GM19023 (cell line): ENCODE results near the gene PACRG.

Source experiments
- ATAC-seq: cut with Tn5 transposase; IDR thresholded peaks from one replicate; pipeline ENCODE4 v1.9.1; 2021; ENCODE audit warnings: mild to moderate bottlenecking, moderate library complexity; ENCODE audit not compliant: unreplicated experiment

The PACRG gene

DNA sequence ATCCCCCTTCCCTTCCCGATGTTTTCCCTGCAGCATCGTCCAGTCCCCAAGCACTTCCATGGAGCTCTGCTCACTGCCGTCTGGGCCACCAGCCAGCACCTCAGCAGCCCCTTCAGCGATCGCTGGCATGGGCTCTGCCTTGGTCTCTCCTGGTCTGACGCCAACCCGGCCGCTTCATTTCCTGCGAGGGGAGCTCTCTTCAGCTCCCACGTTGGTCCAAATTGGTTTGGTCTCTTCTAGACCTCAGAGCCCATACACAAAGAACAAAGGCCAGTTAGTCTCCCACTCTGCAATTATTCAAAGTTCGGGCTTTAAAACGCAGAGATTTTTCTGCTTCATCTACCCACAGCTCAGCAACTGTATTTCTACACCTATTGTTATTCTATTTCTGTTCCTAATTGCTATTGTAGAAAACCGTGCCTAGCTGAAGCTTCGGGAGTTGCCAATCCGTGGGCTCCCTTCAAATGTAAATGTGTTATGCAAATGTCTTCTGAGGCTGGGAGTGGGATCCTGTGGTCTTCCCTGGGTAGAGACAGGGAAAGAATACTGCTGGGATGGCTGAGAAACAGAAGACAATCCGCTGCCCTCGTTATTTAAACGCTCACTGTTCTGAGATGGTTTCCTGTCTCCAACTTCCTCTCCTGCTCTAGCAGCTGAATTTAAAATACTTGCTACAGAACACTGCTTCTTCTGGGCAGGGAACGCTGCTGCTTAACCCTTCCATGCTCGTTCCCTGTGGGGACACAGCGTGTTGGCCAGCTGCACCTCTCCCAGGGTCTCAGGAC lies 532.5 kb downstream of the PACRG start:
- no peak for ATAC-seq

DNA sequence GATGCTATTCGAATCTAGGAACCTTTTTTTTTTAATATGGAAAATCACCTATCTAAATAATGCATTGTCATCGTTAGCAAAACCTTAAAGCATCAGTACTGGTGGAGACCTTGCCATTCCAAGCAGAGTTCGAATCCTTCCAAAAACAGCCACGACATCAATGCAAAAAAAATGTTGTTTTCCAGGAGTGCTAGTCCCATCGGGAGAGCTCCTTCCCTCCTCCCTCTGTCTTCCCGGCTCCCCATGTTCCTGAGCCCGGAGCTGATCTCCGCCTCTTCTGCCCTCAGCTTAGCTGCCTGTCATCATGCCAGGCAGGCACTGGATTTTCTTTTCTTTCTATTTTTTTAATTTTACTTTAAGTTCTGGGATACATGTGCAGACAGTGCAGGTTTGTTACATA lies 533.1 kb downstream of the PACRG start:
- ATAC-seq, result no peak

DNA sequence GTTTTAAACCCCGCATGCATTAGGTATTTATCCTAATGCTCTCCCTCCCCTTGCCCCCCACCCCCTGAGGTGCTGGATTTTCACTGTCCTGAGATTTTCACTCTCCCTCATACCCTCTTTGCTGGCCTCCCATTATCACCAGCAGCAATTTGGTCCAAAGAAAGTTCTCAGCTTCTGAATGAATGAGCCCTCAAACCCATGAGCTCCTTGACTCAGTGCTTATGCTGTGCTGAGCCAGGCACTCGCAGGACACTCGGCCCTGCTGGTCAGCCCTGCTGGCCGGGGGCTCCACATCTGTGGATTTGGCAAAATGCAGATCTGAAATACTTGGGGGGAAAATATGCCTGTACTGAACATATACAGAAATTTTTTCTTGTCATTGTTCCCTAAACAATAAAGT lies 533.6 kb downstream of the PACRG start:
- ATAC-seq, result no peak

DNA sequence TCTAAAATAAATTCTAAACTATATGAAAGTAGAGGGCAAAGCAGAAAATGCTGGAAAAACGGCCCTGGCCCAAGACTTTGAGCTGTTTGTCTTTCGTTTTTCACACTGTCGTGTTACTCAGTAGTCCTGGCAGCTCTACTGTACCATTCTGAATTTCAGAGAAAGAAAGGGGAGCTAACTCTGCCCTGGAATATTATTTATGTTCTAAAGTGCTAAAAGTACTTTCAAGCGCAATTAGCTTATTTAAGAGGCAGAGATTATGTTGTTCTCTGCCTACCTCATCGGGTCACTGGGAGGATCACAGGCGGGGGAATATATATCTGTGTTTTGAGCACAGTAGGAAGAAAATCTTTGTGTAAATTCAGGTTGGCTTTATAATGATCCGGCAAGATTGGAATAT lies 534.3 kb downstream of the PACRG start:
- ATAC-seq, result no peak

DNA sequence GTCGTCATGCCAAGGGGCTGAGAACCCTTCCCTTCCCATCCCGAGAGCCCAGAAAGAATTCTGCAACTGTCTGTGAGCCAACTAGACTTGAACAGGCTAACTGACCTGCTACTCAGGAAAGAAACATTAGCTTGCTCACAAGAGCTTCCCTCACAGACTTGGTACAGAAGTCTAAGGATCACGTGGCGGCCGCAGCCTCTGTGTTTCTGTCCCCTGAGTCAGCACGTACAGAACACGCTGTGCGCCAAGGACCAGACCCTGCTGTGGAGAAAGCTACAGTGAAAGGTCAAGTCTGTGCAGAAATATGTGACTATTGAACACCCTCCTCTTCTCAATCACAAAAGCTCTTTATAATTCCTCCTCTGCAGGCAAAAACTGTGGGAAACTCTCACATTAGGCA lies 535.4 kb downstream of the PACRG start:
- ATAC-seq, result no peak

DNA sequence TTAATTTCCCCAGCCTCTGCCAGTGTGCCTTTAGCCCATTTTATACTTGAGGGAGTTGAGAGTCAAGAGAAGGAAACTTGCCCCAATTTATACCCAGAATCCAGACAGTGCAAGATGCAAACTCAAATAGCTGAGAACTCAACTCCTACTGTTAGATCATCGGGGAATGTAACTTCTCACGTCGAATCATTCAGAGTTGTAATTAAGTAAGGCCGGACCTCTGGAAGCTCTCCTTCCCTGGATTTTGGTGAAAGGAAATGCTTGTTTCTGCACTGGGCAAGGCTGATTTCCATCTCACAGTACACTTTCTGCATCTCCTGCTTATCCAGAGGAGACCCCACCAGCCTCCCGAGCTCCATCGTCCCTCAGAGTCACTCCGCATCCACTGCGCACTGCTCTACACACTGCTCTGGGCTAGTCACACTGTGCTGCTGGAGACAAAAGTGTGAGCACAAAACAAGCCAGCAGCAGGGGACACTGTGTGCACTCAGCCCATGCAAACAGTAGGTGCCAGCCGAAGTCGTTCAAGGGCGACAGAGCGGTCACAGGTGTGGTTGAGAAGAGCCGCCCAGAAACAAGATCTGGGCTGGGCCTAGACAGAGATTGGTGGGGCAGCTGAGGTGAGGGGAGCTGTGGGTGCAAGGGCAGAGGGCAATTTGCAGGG lies 536.4 kb downstream of the PACRG start:
- no peak for ATAC-seq

DNA sequence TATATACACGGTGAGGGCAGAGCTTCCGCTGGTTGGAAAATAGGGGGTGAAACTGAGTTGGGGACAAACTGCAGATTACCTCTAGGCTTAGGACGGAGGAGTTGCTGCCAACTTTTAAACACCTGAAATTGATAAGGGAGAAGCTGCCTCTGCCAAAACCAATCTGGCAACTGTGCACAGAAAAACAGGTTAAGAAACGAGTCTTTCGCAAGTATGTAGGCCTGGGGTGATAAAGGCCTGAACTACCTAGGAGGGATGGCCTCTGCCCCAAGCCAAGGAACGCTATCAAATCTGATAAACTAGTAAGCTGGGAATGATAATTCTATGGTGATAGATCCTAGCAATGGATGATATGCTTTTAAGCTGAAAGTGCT lies 536.9 kb downstream of the PACRG start:
- no peak for ATAC-seq

DNA sequence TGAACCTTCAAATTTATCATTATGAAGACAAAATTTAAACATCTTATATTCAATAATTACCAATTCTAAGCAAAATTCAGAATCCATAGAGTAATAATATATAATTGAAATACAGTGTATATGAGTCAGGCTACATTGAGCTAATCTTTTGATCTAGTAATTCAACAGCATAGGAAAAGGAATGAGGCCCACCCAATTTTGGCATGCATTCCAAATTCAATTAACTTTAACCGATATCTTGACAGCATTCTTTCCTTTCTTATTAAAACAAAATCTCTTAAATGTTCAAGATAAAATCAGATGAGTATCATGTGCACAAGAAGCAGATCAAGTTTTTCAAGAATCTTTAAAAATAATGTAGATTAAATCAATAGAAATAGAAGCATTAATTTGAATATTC lies 553.9 kb downstream of the PACRG start:
- no peak for ATAC-seq

DNA sequence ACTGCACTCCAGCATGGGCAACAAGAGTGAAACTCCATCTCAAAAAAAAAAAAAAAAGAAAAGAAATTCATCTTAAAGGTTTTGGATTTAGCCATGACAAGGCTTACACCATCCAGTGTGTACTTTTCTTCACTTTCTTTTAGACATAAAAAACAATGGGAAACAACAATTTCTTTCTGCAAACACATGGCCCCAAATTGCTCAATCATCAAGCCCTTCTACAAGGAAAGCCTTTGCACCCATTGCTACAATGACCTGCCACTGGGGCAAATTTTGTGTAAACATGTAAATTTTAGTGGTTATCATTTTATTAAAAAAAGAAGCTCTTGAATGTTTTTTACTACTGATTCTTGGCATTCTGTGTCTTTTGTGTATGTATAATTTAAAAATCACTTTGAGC lies 554.9 kb downstream of the PACRG start:
- no peak for ATAC-seq

DNA sequence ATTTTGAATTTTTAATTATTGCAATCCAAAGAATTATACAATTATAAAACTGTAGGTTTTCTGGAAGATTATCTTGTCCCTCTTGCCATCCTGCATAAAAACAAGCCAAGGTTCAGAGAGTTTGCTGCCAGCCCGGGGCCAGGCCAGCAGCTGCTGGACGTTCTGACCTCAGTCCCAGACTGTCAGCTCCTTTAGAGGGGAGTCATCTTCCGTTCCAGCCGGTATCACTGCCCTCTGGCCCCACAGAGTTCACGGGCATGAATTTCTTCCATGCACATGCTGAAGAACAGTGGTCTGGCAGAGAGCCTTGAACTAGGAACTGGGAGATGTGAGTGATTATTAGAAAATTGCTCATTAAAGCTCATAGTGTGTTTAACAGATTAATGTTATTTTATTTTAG lies 556.4 kb downstream of the PACRG start:
- ATAC-seq, result no peak

DNA sequence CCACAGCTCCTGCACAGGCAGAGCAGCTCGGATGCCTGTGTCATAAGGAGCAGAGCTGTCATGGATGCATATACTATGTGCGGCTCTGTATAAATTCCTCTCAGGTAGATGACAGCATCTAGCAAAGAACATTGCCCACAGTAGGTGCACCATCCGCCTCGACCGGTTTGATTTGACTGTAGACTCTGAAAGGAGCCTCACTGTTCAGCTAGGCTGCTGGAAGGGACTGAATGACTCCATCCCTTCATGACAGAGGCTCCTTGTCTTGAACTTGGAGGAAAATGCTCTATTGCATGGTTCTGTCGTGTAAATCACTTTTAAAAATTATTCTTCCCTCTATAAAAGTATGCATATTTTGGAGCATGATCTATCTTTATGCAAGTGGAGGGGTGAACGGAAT lies 557.9 kb downstream of the PACRG start:
- ATAC-seq, result no peak

DNA sequence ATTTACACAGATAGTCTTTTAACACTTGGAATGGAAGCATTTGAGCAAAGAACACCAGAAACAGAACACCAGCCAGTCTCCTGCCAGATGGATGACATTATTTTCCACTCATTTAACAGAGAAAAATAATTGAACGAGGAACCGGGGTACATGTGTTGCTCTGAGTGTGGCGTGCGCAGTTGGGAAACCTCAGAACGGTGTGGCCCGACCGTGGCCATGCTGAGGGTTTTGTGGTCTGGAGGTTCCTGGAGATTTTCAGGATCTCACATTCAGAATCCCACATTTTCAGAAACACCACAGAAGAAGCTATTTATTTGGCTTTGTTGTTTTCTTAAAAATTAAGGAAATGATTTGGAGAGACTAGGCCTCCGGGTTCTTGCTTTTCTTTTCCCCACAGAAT lies 559.9 kb downstream of the PACRG start:
- ATAC-seq, result no peak

DNA sequence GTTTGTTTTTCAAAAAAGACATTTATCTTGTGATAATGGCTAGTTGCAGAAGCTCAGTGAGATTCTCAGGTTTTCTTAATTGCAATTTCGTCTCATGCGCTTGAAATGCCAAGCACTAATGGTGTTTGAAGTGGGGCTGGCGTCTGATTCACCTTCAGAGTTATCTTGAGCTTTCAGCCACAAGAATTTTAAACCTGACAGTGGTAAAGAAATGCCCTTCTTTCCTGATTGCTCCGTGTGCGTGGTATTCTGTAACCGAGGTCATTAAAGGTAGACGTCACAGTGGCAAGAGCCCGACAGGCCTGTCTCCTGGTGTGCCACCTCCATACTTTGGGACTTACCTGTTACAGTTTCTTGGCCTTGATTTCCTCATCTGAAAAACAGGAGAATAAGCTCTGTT lies 560.3 kb downstream of the PACRG start:
- ATAC-seq, result no peak

DNA sequence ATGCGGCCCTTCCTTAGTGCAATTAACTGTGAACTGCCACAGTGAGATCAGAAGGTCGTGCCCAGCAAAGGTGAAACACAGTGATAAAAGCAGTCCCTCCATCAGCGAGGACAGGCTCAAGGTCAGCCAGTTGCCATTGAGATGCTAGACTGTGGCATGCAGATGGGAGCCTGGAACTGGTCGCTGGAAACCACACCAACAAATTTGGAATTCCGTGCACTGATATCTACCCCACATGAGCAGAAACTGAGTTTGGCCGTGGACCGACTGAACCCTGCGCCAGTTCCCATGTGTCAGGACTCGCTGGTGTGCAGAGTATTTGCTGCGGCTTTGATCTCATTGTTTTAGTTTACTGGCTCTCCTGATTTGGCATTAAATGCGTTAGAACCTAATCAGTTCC lies 561.1 kb downstream of the PACRG start:
- no peak for ATAC-seq

DNA sequence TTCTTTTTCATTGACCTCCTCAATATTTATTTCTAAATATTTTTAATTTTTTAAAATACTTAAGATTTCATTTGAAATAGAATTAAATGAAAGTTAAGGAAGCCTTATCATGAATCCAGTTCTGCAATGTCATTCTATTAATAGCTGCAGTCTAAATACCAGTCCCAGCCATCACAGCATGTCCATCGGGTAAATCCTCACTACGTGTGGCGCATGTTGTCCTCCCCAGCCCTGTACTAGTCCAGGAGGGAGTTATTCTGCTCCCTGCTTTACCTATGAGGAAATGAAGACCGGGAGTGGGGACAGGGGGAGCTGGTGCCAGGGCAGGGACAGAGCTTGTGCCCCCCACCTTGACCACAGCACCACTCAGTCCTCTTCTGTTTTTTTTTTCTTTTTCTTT lies 561.7 kb downstream of the PACRG start:
- ATAC-seq, result no peak

DNA sequence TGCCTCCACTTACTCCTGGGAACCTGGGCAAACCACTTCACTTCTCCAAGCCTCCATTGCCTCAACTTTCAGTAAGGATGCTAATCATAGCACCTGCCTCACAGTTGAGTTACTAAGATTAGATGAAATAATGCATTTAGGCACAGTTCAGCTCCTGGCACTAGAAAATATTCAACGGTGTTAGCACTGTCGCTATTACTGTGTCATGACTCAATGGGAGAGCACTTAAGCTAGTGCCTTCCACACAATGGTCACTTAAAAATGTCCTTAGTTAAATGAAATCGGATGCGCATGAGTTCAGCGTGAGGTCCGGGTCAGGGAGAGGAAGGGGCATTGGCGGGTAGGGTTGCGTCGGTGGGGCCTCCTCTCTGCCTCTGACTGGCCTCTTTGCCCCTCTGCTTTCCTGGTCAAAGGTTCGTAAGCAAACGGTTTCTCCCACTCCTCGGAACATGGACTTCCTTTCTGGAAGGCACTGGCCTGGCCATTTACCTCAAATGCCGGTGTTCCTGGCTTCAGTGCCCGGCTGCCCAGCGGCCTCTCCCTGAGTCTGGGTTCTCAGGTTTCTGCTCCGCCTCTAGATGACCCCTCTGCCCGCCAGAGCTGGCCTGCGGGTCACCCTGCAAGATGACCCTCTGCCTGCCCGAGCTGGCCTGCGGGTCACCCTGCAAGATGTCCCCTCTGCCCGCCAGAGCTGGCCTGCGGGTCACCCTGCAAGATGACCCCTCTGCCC lies 562.9 kb downstream of the PACRG start:
- no peak for ATAC-seq

DNA sequence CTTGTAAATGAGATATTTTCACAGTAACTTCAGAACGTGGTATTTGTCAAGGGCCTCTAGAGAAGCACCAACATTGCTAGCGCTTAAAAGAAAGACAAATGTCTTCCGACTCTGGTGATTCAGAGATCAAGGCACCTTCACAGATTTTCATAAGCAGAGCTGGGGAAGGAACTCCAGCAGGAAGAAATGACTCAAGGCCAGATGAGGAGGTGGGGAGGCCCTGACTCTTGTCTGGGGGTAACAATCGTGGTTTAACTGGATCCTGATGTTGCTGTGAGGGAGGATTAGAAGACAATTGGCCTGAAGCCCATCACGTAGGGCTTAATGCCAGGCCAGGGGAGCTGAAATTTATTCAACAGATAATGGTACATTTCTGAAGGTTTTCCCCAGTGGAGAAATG lies 563.8 kb downstream of the PACRG start:
- no peak for ATAC-seq

DNA sequence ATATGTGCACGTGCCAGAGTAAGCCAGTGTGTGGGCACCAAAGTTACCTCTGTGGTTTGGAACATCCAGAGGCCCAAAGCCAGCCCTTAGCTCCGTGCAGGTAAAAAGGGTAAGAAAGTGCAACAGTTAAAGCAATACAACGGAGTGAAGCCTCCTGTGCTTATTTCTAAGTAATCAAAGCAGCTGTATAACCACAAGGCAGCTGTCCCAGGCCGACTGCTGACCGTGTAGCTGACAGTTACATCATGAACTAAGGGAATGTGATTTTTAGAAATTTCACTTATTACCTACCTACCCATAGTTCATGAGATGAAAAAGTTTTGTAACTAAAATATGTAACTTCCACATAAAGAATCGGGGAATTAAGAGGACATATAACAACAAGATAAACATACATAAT lies 565.5 kb downstream of the PACRG start:
- ATAC-seq, result no peak

DNA sequence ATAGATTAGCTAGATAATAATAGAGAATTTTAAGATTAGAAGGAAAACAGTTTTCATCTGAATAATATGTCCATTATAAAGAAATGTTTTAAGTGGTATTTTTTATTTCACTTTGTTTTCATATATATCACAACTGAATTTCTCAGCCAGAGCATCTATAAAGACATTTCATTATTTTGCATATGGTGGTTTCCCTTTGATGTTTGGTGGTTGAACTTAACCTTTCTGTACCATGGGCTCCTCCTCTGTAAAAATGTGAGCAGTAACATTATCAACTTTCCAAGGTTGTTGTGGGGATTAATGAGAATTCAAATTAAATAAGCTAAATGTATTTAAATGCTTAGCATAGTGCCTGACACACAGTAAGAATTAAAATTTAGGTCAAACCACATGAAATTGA lies 567.0 kb downstream of the PACRG start:
- ATAC-seq, result no peak

DNA sequence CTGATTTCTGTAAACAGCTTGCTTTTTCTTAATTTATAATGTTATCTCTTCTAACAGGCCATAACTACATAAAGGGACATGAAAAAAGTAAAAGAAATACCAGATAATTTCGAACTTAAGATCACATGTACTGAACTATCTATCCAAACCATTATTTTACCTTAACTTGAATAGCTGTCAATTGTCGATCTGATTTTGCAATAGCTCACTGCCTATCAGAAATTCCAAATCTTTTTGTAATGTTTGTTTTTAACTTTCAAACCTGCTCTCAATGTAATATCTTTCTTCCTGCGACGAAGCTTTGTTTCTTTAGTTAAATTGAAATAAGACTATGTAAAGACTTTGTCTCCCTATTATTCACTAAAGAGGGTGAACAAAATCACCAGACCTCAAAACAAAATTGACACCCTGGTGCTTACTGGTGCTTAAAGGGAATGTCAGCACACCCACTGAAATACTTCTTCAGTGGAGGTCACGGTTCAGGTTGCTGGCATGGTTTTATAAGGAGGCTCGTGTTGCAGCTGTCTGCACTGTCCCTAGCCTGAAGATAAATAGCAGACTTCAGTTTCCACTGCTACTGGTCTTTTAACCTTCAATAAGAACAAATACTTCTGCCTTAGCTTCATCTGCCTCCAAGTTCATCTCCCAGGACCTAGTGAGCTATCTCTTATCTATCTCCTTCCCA lies 569.2 kb downstream of the PACRG start:
- ATAC-seq, result no peak

DNA sequence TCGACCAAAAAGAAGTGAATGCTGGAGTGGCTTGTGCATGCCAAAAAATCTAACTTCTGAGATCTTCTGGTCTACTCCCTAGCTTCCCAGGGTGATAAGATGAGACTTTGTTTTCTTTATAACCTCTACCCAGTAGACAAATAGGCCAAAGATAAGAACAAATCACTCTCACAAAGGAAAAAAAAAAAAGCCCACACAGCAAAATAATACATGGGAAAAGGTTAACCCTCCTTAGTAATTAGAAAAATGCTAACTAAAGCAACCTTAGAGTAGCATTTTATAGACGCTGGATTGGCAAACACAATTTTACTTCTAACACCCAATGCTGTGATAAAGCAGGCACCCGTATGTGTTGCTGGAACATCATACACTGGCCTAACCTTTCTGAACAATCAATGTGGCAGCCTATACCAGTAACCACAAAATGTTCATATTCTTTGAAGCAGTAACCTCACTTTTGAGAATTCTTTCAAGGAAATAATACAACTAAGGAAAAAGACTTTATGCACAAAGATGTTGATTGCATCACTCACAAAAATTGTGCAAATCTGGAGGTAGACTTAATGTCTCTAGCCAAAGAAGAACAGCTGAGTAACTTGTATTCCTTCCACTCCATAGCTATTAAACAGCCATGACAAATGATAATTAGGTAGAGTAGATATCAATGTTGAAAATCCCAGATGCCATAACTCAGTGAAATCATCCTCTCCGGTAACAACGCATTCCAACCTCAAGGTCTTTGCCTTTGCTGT lies 570.5 kb downstream of the PACRG start:
- no peak for ATAC-seq
